Lower leg skin (tissue), 4 donors: ENCODE measurements around the gene NFIA. TPM values are rescaled to one million over a fixed set of nuclear protein-coding genes. Genes with fewer than 3 reads are reported as not detected.

Experiments
- DNase-seq, 2 donors: peaks; one replicate each; pipeline ENCODE4 v3.0.0-alpha.2; 2019; ENCODE audit warnings: low spot score in 2 of 2
- H3K4me3 ChIP-seq: fragments of 200-600 bp; sonication (generic); 2 replicates; pipeline ENCODE4 v1.5.1; 2017; ENCODE audit warnings: mild to moderate bottlenecking, low read depth; ENCODE audit not compliant: poor library complexity, severe bottlenecking
- CTCF ChIP-seq, 3 donors: fragments of 450-650 bp; IDR thresholded peaks; one replicate each; pipeline ENCODE4 v1.5.1; 2016; ENCODE audit warnings: antibody characterized with exemption in 3 of 3, mild to moderate bottlenecking in 3 of 3, moderate library complexity in 2 of 3
- POLR2A ChIP-seq, 2 donors: fragments of 450-650 bp; IDR thresholded peaks; one replicate each; pipeline ENCODE4 v1.6.1; 2016 to 2017; ENCODE audit warnings: antibody characterized with exemption in 2 of 2, mild to moderate bottlenecking in 1 of 2, moderate library complexity in 1 of 2
- WGBS, 2 donors: methylation state at CpG; one replicate each; pipeline ENCODE4 v1.1.5; 2018; 5-methylcytosine and 5-hydroxymethylcytosine counted together
- intact Hi-C: fragments of 100-400 bp; cut with DNase I; formaldehyde crosslinking; loops from one replicate; pipeline ENCODE4 v1.15.0; 2023; ENCODE audit warnings: low total_unique reads
- total RNA-seq, 4 donors: library from RNA; depleted of rRNA; stranded (reverse); fragments of >200 nt; gene quantifications; one replicate each; pipeline ENCODE4 v1.1.0, GENCODE V29; 2016

The NFIA gene
- total RNA-seq, 4 donors from 2014 or later: 26.0 to 32.5 (median 30.3) TPM

- intact Hi-C loops: no loop called here
- DNase-seq: no peak
- TF ChIP-seq POLR2A (IDR thresholded peaks at IDR 0.05) (no peak), CTCF (IDR thresholded peaks at IDR 0.05) (no peak)
- no peak overlapping the region for H3K4me3 ChIP-seq
- WGBS, 2 donors: 57 to 64% methylated on average over 4 of the region's 4 CpGs
Observed at GRCh38 chr1:61227857-61228550, 145.6 kb downstream of the NFIA start.

DNA sequence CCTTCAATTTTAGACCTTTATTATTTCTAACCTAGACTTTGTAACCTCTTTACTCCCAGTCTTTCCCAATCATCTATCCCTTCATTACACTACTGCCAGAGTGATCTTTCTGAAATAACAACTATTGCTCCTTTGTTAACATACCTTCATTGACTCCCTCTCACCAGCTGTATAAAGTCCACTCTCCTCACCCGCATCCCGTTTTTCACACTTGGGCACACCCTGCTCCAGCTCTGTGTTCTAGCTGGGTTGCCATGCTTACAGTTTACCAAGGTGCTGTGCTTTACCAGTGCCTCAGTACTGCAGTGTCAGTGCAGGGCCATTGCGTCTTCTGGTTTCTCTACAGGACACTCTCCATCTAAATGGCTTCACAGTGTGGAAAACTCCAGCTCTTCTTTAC, 148.2 kb downstream of the NFIA start:
- WGBS, 2 donors: 93 to 94% methylated on average over 3 of the region's 3 CpGs
- TF ChIP-seq CTCF (IDR thresholded peaks at IDR 0.05) (no peak), POLR2A (IDR thresholded peaks at IDR 0.05) (no peak)
- no peak for DNase-seq
- H3K4me3 ChIP-seq: no peak overlapping the region
- intact Hi-C loops: no loop called here

DNA sequence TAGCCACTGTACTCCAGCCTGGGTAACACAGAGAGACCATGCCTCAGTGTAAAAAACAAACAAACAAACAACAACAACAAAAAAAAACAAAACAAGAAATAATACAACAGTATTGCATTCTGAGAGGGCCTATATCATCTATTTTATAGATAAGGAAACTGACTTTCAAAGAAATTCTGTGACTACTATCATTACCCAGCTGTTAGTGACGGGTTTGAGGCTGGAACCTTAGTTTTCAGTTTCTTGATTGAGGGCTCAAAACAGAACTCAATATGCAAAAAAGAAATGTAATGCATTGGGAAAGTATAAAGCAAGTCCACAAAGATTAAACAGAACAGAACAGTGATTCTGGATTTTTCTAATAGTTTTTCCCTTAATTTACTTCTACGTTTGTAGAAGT, 149.4 kb downstream of the NFIA start:
- no peak overlapping the region for H3K4me3 ChIP-seq
- TF ChIP-seq POLR2A (IDR thresholded peaks at IDR 0.05): no peak
- TF ChIP-seq CTCF (IDR thresholded peaks at IDR 0.05): no peak
- no peak for DNase-seq
- intact Hi-C loops: no loop called here
- WGBS, 2 donors: 95 to 96% methylated on average over 2 of the region's 2 CpGs

DNA sequence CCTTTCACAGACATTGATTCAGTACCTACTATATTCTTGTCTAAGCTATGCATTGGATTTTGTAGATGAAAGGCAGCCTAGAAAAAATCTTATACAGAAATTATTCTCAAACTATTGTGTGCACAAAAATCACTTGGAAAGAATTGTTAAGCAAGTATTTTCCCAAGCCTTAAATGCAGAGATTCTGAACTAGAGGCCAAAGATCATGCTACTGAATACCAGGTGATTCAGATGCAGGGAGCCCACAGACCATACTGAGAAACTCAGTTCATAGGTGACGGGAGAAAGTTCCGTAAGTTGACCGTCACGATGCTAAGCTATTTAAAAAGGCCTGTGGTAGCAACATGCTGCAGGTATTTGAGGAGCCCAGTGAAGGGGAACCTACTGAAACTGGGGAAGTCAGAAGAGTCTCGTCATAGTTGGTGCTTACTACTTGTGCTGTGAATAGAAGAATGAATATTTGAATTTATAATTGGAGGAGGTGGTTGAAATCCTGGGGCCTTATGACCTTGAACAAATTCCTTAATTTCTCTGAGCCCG, 150.8 kb downstream of the NFIA start:
- intact Hi-C loops: no loop called here
- TF ChIP-seq CTCF (IDR thresholded peaks at IDR 0.05): no peak
- TF ChIP-seq POLR2A (IDR thresholded peaks at IDR 0.05): no peak

DNA sequence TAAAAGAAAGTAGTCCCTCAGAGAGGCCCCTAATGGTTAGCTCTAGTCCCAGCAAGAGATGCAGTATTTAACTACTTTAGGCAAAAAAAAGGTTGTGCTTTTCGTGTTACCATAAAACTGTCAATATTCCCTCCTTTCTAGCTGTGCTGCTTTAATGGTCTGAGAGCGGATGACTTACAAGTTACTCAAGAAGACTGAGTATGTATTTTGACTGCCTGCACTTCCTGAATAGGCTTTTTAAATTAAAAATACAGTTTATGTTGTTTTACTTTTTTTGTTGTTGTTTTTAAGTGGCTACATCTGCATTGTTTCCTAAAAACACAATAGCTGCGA, 152.2 kb downstream of the NFIA start:
- no peak for DNase-seq
- H3K4me3 ChIP-seq: no peak overlapping the region
- intact Hi-C loops: no loop called here
- WGBS, 2 donors: 88 to 92% methylated on average over 3 of the region's 3 CpGs
- TF ChIP-seq POLR2A (IDR thresholded peaks at IDR 0.05) (no peak), CTCF (IDR thresholded peaks at IDR 0.05) (no peak)

More for the DNA sequence above, 150.8 kb downstream of the NFIA start:
- 93 to 94% methylated on average over 6 of the region's 6 CpGs for WGBS, 2 donors
- no peak overlapping the region for H3K4me3 ChIP-seq
- DNase-seq: no peak

GRCh38 chr1:61237147-61237546, 154.8 kb downstream of the NFIA start:
- no peak for DNase-seq
- 96 to 100% methylated on average over 1 of the region's 1 CpG for WGBS, 2 donors
- intact Hi-C loops: no loop called here
- no peak overlapping the region for H3K4me3 ChIP-seq
- TF ChIP-seq POLR2A (IDR thresholded peaks at IDR 0.05) (no peak), CTCF (IDR thresholded peaks at IDR 0.05) (no peak)
